ENCODE measurements around the gene MUC4.

The MUC4 gene

DNA sequence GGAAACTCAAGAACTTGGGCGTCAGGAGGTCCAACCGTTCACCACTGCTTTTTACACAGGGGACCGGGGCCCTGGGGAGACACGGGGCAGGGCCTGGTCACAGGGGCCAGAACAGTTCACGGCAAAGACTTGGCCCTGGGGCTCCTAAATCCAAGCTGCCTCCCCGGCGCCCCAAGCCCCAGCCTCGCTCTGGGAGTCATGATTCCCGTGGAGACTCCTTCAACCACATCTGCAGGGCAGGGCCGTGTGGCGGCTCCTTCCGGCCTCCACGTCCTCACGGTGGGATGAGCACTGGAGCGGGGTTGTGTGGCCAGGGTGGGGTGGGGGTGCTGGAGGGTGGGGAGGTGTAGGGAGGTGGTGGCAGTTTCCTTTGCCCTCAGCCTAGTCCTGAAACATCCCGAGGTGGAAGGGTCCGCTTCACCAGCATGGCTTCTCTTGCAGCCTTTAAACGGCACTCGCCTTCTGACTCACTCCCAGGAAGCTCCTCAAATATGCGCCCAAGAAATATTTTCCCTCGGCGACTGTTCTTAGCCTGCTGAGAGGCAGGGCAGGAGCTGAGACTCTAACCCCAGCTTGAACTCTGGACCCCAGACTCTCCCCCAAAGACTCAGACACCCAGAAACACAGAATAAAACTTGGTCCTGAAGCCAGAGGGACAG is 1.8 kb downstream of the MUC4 start:
- no peak overlapping the region for H3K4me3 ChIP-seq (ENCODE audit: low read depth, low read length)
- no peaks in the 10 kb centered on the region for H3K36me3 ChIP-seq (replicated peaks)
- TF ChIP-seq, protein P1, sequence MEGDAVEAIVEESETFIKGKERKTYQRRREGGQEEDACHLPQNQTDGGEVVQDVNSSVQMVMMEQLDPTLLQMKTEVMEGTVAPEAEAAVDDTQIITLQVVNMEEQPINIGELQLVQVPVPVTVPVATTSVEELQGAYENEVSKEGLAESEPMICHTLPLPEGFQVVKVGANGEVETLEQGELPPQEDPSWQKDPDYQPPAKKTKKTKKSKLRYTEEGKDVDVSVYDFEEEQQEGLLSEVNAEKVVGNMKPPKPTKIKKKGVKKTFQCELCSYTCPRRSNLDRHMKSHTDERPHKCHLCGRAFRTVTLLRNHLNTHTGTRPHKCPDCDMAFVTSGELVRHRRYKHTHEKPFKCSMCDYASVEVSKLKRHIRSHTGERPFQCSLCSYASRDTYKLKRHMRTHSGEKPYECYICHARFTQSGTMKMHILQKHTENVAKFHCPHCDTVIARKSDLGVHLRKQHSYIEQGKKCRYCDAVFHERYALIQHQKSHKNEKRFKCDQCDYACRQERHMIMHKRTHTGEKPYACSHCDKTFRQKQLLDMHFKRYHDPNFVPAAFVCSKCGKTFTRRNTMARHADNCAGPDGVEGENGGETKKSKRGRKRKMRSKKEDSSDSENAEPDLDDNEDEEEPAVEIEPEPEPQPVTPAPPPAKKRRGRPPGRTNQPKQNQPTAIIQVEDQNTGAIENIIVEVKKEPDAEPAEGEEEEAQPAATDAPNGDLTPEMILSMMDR (IDR thresholded peaks at IDR 0.05; ENCODE audit: low read depth, low read length, missing control alignments): no peak
- in situ Hi-C loops (cut with HindIII; ENCODE audit: low pct_ligation_motif_present, low sequenced_read_pairs): no loop called here
- DNase-seq: peak; percentile 48
- H3K27ac ChIP-seq: no peak overlapping the region
- peaks cover 2% of the 10 kb centered on the region for H3K27me3 ChIP-seq (replicated peaks)

DNA sequence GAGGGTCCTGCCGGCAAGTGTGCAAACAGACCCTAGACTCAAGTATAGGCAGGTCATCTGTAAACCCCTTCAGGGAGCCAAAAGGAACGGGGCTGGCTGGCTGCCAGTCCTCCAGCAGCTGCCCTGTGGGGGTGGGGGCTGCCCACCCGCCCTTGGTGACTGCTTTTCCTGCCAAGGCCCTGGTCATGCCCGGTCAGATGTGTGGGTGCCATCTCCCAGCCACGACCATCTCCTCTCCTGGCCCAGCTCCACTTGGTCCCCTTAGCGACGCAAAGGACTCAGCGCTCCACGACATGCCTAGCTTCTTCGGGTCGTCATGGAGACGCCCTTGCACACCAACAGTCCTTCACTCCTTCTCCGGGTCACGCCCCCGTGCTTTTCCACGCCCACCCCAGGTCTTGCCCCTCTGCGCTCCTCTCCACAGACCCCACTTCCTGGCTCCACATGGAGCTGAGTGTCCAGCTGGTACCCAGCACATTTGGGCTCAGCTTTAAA is 2.4 kb downstream of the MUC4 start:
- Histone ChIP-seq H3K27ac (no peak overlapping the region), H3K36me3 (replicated peaks) (no peaks in the 10 kb centered on the region), H3K4me3 (ENCODE audit: low read depth, low read length) (no peak overlapping the region), H3K27me3 (replicated peaks) (peaks cover 2% of the 10 kb centered on the region)
- TF ChIP-seq, protein P1 (IDR thresholded peaks at IDR 0.05; ENCODE audit: low read depth, low read length, missing control alignments): no peak
- no peak for DNase-seq
- in situ Hi-C loops (cut with HindIII; ENCODE audit: low pct_ligation_motif_present, low sequenced_read_pairs): no loop called here

DNA sequence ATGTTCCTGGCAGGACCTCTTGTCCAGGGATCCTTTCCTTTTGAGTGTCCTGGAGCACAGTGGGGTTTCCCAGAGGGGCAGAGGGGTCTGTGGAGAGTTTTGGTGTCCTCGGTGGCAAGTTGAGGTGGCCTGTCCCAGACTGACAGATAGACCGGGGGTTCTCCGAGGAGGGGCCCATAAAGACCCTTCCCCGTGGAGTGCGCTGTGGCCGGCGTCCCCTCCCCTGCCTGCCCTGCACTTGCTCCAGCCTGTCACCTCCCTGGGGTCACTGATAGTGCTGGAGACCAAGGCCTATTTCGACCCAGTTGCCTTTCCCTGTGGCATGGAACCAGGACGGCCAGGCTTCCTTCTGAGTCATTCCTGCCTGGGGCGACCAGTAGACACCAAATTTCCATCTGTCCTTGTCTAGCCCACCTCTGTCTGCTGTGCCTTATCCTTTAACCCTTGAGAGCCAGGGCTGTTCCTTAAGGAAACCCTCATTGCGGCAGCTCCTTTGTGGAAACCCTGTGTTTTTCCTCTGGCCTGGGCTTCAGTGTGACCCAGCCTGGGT is 2.9 kb downstream of the MUC4 start:
- DNase-seq: no peak
- Histone ChIP-seq H3K36me3 (replicated peaks) (no peaks in the 10 kb centered on the region), H3K4me3 (ENCODE audit: low read depth, low read length) (no peak overlapping the region), H3K27me3 (replicated peaks) (peaks cover 5% of the 10 kb centered on the region), H3K27ac (no peak overlapping the region)
- TF ChIP-seq, protein P1 (IDR thresholded peaks at IDR 0.05; ENCODE audit: low read depth, low read length, missing control alignments): no peak
- in situ Hi-C loops (cut with HindIII; ENCODE audit: low pct_ligation_motif_present, low sequenced_read_pairs): no loop called here

DNA sequence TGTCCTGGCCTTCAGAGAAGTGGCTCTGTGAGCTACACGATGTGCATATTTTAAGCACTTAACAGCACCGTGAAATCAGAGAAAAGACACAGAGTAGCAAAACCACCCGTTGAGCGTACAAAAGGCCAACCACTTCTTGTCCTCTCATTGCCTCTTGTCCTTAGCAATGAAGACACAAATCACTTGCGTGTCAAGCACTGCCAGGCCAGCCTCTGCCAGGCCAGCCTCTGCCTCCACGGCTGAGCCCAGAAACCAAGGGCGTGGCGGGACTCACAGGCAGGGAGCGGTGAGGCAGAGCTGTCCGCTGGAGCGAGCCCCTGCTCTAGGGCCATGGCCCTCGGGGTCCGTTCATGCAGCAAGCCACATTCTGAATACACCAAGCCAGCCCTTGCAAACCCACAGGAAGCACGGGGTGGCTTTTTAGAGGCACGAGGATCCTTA is 4.0 kb downstream of the MUC4 start:
- no peak for DNase-seq
- in situ Hi-C loops (cut with HindIII; ENCODE audit: low pct_ligation_motif_present, low sequenced_read_pairs): no loop called here
- no peak overlapping the region for H3K27ac ChIP-seq
- no peak overlapping the region for H3K4me3 ChIP-seq (ENCODE audit: low read depth, low read length)
- no peaks in the 10 kb centered on the region for H3K36me3 ChIP-seq (replicated peaks)
- TF ChIP-seq, protein P1 (IDR thresholded peaks at IDR 0.05; ENCODE audit: low read depth, low read length, missing control alignments): no peak
- peaks cover 11% of the 10 kb centered on the region for H3K27me3 ChIP-seq (replicated peaks)

DNA sequence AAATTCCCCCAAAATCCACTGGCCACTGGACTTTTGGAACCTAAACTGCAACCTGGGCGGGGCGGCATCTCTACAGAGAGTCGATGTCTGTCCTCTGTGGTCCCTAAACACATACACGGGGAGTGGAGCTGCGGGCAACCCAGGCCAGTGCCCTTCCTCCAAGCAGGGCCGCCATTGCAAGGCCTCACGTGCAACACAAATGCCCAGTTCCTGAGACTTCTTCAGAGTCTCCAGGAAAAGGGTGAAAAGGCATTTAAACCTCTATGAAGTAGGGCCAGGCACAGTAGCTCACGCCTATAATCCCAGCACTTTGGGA is 4.9 kb downstream of the MUC4 start:
- in situ Hi-C loops (cut with HindIII; ENCODE audit: low pct_ligation_motif_present, low sequenced_read_pairs): no loop called here

More for the DNA sequence above, 4.9 kb downstream of the MUC4 start:
- H3K4me3 ChIP-seq (ENCODE audit: low read depth, low read length): no peak overlapping the region
- H3K27ac ChIP-seq: no peak overlapping the region
- DNase-seq: no peak
- H3K27me3 ChIP-seq (replicated peaks): peaks cover 15% of the 10 kb centered on the region
- TF ChIP-seq, protein P1 (IDR thresholded peaks at IDR 0.05; ENCODE audit: low read depth, low read length, missing control alignments): no peak
- no peaks in the 10 kb centered on the region for H3K36me3 ChIP-seq (replicated peaks)
